Neural crest cell (in vitro differentiated cells): Measurements from ENCODE around the gene TAF15. TPM values are rescaled to one million over a fixed set of nuclear protein-coding genes. Genes with fewer than 3 reads are reported as not detected.

Experiments
- DNase-seq: peaks from one replicate; pipeline ENCODE4 v3.0.0; 2021; ENCODE audit warnings: low read depth, mixed read lengths, low spot score
- H3K27ac Mint-ChIP-seq: one replicate; pipeline ENCODE4 v1.8.0; 2021; ENCODE audit warnings: mild to moderate bottlenecking, mixed read lengths; ENCODE audit not compliant: unreplicated experiment
- H3K27me3 Mint-ChIP-seq: 2 replicates; pipeline ENCODE4 v1.8.0; 2021; ENCODE audit warnings: low read depth, mild to moderate bottlenecking, mixed read lengths
- H3K36me3 Mint-ChIP-seq: 2 replicates; pipeline ENCODE4 v1.8.0; 2021; ENCODE audit warnings: low read depth, mild to moderate bottlenecking, mixed read lengths
- H3K4me1 Mint-ChIP-seq: 2 replicates; pipeline ENCODE4 v1.8.0; 2021; ENCODE audit warnings: mixed read lengths
- H3K4me3 Mint-ChIP-seq: one replicate; pipeline ENCODE4 v1.8.0; 2021; ENCODE audit warnings: mild to moderate bottlenecking, mixed read lengths
- H3K9me3 Mint-ChIP-seq: 2 replicates; pipeline ENCODE4 v1.8.0; 2021; ENCODE audit warnings: mixed read lengths
- total RNA-seq: library from RNA; stranded (reverse); gene quantifications from 2 replicates; pipeline ENCODE4 v1.2.1, GENCODE V29; 2021
- TF ChIP-seq, protein P1 (sequence below): fragments of 200-600 bp; sonication (generic); conservative IDR thresholded peaks from 2 replicates; pipeline ENCODE4 v1.5.0; 2021; ENCODE audit warnings: antibody characterized with exemption, mild to moderate bottlenecking

The TAF15 gene
- total RNA-seq, 1 donor from 2014 or later: 300 TPM

GRCh38 chr17:35889818-35890773, 80.8 kb downstream of the TAF15 start:
- Mint-ChIP-seq H3K36me3 (no peaks in the 10 kb centered on the region), H3K27me3 (no peaks in the 10 kb centered on the region), H3K4me1 (no peaks in the 10 kb centered on the region), H3K4me3 (no peak overlapping the region), H3K27ac (no peak overlapping the region), H3K9me3 (peaks cover under 1% of the 10 kb centered on the region)
- no peak for DNase-seq
- TF ChIP-seq, protein P1, sequence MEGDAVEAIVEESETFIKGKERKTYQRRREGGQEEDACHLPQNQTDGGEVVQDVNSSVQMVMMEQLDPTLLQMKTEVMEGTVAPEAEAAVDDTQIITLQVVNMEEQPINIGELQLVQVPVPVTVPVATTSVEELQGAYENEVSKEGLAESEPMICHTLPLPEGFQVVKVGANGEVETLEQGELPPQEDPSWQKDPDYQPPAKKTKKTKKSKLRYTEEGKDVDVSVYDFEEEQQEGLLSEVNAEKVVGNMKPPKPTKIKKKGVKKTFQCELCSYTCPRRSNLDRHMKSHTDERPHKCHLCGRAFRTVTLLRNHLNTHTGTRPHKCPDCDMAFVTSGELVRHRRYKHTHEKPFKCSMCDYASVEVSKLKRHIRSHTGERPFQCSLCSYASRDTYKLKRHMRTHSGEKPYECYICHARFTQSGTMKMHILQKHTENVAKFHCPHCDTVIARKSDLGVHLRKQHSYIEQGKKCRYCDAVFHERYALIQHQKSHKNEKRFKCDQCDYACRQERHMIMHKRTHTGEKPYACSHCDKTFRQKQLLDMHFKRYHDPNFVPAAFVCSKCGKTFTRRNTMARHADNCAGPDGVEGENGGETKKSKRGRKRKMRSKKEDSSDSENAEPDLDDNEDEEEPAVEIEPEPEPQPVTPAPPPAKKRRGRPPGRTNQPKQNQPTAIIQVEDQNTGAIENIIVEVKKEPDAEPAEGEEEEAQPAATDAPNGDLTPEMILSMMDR: no peak

GRCh38 chr17:35890774-35891155, 81.5 kb downstream of the TAF15 start:
- DNase-seq: no peak
- Mint-ChIP-seq H3K27me3 (no peaks in the 10 kb centered on the region), H3K4me1 (no peaks in the 10 kb centered on the region), H3K36me3 (no peaks in the 10 kb centered on the region), H3K4me3 (no peak overlapping the region), H3K9me3 (peaks cover 3% of the 10 kb centered on the region), H3K27ac (no peak overlapping the region)
- TF ChIP-seq, protein P1: no peak

GRCh38 chr17:35891269-35891668, 82.0 kb downstream of the TAF15 start:
- no peaks in the 10 kb centered on the region for H3K27me3 Mint-ChIP-seq
- TF ChIP-seq, protein P1: no peak
- H3K36me3 Mint-ChIP-seq: no peaks in the 10 kb centered on the region
- H3K4me1 Mint-ChIP-seq: no peaks in the 10 kb centered on the region
- H3K4me3 Mint-ChIP-seq: no peak overlapping the region
- peaks cover 3% of the 10 kb centered on the region for H3K9me3 Mint-ChIP-seq
- DNase-seq: no peak
- no peak overlapping the region for H3K27ac Mint-ChIP-seq

GRCh38 chr17:35892091-35893035, 83.1 kb downstream of the TAF15 start:
- Mint-ChIP-seq H3K4me1 (no peaks in the 10 kb centered on the region), H3K36me3 (no peaks in the 10 kb centered on the region), H3K27ac (no peak overlapping the region), H3K9me3 (peaks cover 3% of the 10 kb centered on the region), H3K4me3 (no peak overlapping the region), H3K27me3 (no peaks in the 10 kb centered on the region)
- DNase-seq: no peak
- TF ChIP-seq, protein P1: no peak

DNA sequence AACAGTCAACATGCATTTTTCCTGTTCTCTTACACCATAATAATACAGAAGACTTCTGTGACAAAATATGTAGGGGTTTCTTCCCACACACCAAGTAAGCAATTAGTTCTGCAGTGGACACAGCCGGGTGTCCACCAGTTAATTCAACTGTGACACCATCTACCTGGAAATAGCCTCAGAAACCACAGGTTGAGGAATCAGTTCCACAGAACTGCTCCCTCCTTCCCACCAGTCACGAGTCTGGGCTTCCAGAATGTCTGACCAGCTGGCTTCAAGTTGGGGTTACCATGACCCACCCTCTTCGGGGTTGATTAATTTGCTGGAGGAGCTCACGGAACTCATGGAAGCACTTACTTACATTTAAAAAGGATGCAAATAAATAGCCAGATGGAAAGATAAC, 84.5 kb downstream of the TAF15 start:
- TF ChIP-seq, protein P1: no peak
- H3K36me3 Mint-ChIP-seq: no peaks in the 10 kb centered on the region
- H3K9me3 Mint-ChIP-seq: peaks cover 3% of the 10 kb centered on the region
- no peaks in the 10 kb centered on the region for H3K4me1 Mint-ChIP-seq
- H3K4me3 Mint-ChIP-seq: no peak overlapping the region
- no peak overlapping the region for H3K27ac Mint-ChIP-seq
- no peaks in the 10 kb centered on the region for H3K27me3 Mint-ChIP-seq
- no peak for DNase-seq
